Tibial nerve (tissue), 4 donors: ENCODE measurements around the gene EIF2B2. TPM values are rescaled to one million over a fixed set of nuclear protein-coding genes. Genes with fewer than 3 reads are reported as not detected.

Experiments used
- DNase-seq, 2 donors: peaks; one replicate each; pipeline ENCODE4 v3.0.0-alpha.2; 2019; ENCODE audit warnings: low spot score in 2 of 2
- H3K27ac ChIP-seq, 4 donors: fragments of 200-600 bp; sonication (generic) in 3 of 4; one replicate each; pipeline ENCODE4 v1.5.1; 2017 to 2019; ENCODE audit warnings: mild to moderate bottlenecking in 1 of 4
- H3K27me3 ChIP-seq, 2 donors: fragments of 200-600 bp; sonication (generic) in 1 of 2; one replicate each; pipeline versions ENCODE4 v1.5.1 to v1.6.0; 2017 to 2019
- H3K36me3 ChIP-seq, 3 donors: fragments of 200-600 bp; sonication (generic); one replicate each; pipeline ENCODE4 v1.5.1; 2018 to 2019
- H3K4me1 ChIP-seq, 4 donors: fragments of 200-600 bp; sonication (generic) in 3 of 4; one replicate each; pipeline ENCODE4 v1.5.1; 2017 to 2019
- H3K4me3 ChIP-seq, 4 donors: fragments of 200-600 bp; sonication (generic) in 3 of 4; one replicate each; pipeline ENCODE4 v1.5.1; 2017 to 2019; ENCODE audit warnings: mild to moderate bottlenecking in 1 of 4, moderate library complexity in 1 of 4
- H3K9me3 ChIP-seq, 4 donors: fragments of 200-600 bp; sonication (generic) in 3 of 4; one replicate each; pipeline ENCODE4 v1.5.1; 2017 to 2019
- EP300 ChIP-seq, 2 donors: sonication (generic); formaldehyde crosslinking; IDR thresholded peaks; one replicate each; pipeline ENCODE4 v1.6.1; 2017; ENCODE audit warnings: antibody characterized with exemption in 2 of 2, mild to moderate bottlenecking in 1 of 2
- POLR2A ChIP-seq, 2 donors: fragments of 450-650 bp; IDR thresholded peaks; one replicate each; pipeline ENCODE4 v1.6.1; 2017; ENCODE audit warnings: antibody characterized with exemption in 2 of 2, mild to moderate bottlenecking in 2 of 2, moderate library complexity in 2 of 2
- WGBS, 2 donors: methylation state at CpG; one replicate each; pipeline ENCODE4 v1.1.5; 2018; 5-methylcytosine and 5-hydroxymethylcytosine counted together
- total RNA-seq, 4 donors: library from RNA; depleted of rRNA; stranded (reverse); fragments of >200 nt; gene quantifications; one replicate each; pipeline ENCODE4 v1.1.0, GENCODE V29; 2016
- TF ChIP-seq, protein P1 (sequence below), 5 experiments: fragments of 200-600 bp in 3 of 5; fragments of 450-650 bp in 2 of 5; sonication (generic) in 3 of 5; IDR thresholded peaks; one replicate each; pipeline ENCODE4 v1.5.1; 2016 to 2019; ENCODE audit warnings: antibody characterized with exemption in 5 of 5, mild to moderate bottlenecking in 3 of 5, moderate library complexity in 2 of 5

Gene EIF2B2
- total RNA-seq = 10 to 100 TPM; 26.1 to 44.9 (median 36.1) TPM

DNA sequence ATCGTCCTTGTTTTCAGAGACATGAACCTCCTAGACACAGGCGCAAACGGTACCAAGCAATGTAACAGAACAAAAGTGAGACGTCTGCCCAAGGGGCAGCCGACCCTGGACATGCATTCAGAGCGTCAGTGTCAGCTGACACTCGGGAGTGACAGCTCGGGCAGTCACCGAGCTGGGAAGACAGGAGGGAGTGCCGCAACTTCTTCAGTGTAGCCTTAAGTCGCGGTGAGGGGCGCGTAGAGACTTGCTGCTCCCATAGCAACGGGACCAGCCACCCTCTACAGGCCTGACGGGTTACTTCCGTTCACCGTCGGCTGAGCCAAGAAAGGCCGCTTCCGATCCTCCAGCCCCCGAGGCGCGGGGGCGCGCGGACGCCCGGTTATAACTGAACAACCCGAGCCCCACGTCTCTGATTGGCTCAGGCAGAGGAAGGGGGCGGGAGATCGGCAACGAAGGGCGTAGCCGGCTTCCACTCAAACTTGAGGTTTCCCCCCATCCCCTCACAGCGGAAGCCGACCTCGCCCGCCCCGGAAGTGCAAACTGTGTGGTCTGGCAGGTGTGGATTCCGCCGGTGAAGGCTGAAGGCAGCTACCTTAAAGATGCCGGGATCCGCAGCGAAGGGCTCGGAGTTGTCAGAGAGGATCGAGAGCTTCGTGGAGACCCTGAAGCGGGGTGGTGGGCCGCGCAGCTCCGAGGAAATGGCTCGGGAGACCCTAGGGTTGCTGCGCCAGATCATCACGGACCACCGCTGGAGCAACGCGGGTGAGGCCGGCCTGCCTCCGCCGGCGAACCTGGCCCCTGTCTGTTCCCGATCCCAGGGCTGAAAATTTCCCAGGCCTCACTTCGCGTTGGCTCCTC is at the start of gene EIF2B2:
Gene EIF2B2 (plus strand): TSS at position 530 of the 858 bp plus-strand sequence. CDS start 70 bp downstream, at position 600.
- 1% methylated on average over 36 to 60 of the region's 66 CpGs for WGBS, 2 donors
- TF ChIP-seq, protein P1, sequence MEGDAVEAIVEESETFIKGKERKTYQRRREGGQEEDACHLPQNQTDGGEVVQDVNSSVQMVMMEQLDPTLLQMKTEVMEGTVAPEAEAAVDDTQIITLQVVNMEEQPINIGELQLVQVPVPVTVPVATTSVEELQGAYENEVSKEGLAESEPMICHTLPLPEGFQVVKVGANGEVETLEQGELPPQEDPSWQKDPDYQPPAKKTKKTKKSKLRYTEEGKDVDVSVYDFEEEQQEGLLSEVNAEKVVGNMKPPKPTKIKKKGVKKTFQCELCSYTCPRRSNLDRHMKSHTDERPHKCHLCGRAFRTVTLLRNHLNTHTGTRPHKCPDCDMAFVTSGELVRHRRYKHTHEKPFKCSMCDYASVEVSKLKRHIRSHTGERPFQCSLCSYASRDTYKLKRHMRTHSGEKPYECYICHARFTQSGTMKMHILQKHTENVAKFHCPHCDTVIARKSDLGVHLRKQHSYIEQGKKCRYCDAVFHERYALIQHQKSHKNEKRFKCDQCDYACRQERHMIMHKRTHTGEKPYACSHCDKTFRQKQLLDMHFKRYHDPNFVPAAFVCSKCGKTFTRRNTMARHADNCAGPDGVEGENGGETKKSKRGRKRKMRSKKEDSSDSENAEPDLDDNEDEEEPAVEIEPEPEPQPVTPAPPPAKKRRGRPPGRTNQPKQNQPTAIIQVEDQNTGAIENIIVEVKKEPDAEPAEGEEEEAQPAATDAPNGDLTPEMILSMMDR (IDR thresholded peaks at IDR 0.05) = peak in 3 of 5 experiments; percentile 14 to 62 (median 57)
- TF ChIP-seq POLR2A (IDR thresholded peaks at IDR 0.05) (peak in 1 of 2 donors; percentile 73), EP300 (IDR thresholded peaks at IDR 0.05) (peak; percentile 49 to 85)

DNA sequence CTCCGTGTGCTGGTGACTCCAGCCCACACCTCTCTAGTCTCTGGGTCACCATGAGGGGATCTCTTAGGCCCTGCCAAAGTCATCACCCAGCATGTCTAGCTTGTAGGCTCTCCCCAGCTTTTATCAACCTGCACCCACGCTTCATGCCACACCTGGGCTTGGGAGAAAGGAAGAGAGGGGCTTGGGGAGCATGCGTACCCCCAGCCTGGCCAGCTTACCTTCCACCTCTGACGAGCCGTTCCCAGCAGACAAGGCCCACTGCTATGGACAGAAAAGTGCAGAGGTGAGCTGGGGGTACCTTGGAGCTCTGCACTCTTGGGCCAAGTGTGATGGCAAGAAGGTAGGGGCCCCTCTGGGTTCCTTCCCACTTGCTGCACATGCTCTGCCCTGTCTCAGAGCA is 49.0 kb upstream of the EIF2B2 start:
- peak overlapping the region in 3 of 4 donors; percentile 48 to 66 (median 60) for H3K4me3 ChIP-seq
- WGBS, 2 donors = 82 to 83% methylated on average over 5 of the region's 5 CpGs
- no peak for DNase-seq
- TF ChIP-seq, protein P1 (IDR thresholded peaks at IDR 0.05) = no peak
- no peak for TF ChIP-seq POLR2A (IDR thresholded peaks at IDR 0.05)
- TF ChIP-seq EP300 (IDR thresholded peaks at IDR 0.05) = no peak
- peaks cover 0 to 46% (median 14%) of the 10 kb centered on the region in 4 donors for H3K4me1 ChIP-seq
- H3K9me3 ChIP-seq = no peaks in the 10 kb centered on the region
- H3K27me3 ChIP-seq = no peaks in the 10 kb centered on the region
- peak overlapping the region in 1 of 4 donors; percentile 84 for H3K27ac ChIP-seq
- H3K36me3 ChIP-seq = peaks cover 0 to 6% (median 0%) of the 10 kb centered on the region in 3 donors

More for the DNA sequence above, at the start of gene EIF2B2:
- H3K36me3 ChIP-seq = peaks cover 0 to 28% (median 8%) of the 10 kb centered on the region in 3 donors
- H3K27ac ChIP-seq = peak within 1 kb of the TSS; percentile 62 to 91 (median 89)
- peak within 1 kb of the TSS; percentile 80 to 94 (median 86) for H3K4me3 ChIP-seq
- no peaks in the 10 kb centered on the region for H3K9me3 ChIP-seq
- H3K4me1 ChIP-seq = peaks cover 0 to 33% (median 11%) of the 10 kb centered on the region in 4 donors
- DNase-seq = peak; percentile 96
- no peaks in the 10 kb centered on the region for H3K27me3 ChIP-seq

DNA sequence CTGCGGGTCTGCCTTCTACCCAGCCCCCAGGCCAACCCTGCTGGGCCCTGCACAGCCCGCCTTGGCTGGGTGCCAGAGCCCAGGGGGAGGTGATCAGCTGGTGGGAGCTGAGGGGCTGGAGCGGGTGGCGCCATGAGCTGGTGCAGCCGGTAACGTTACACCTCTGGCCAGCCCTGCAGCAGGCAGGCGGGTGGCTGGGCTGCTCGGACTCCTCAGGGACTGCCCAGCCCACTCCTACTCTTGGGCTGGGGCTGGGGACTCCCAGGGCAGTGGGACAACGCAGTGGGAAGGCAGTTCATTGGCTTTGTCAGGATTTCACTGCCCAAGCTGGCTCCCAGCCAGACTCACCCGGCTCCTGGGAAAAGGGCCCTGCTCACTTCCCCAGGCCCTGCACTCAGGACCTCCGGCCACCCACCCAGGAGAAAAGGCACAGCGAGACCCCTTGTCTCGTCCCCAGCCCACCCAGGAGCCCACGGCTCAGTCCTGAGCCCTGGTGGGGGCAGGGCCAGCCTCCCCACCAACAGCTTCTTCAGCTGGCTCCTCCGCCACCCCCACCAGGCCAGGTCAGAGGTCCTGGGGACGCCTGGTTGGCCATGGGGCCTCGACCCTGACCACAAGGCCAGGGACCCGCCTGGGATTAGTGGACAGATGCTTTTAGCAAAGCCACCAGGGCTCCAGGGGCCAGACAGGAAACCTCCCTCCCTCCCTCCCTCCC is 48.3 kb upstream of the EIF2B2 start:
- H3K4me1 ChIP-seq = peaks cover 0 to 46% (median 14%) of the 10 kb centered on the region in 4 donors
- no peak for DNase-seq
- H3K4me3 ChIP-seq = peak overlapping the region; percentile 48 to 66 (median 58)
- TF ChIP-seq POLR2A (IDR thresholded peaks at IDR 0.05) (no peak), EP300 (IDR thresholded peaks at IDR 0.05) (no peak)
- TF ChIP-seq, protein P1 (IDR thresholded peaks at IDR 0.05) = no peak
- 19 to 28% methylated on average over 16 to 18 of the region's 18 CpGs for WGBS, 2 donors
- H3K27me3 ChIP-seq = no peaks in the 10 kb centered on the region
- H3K9me3 ChIP-seq = no peaks in the 10 kb centered on the region
- no peaks in the 10 kb centered on the region for H3K36me3 ChIP-seq
- peak overlapping the region in 3 of 4 donors; percentile 32 to 84 (median 65) for H3K27ac ChIP-seq

GRCh38 chr14:74954947-74955228 is 47.8 kb upstream of the EIF2B2 start:
- DNase-seq = no peak
- 3 to 20% methylated on average over 1 to 3 of the region's 3 CpGs for WGBS, 2 donors
- H3K27ac ChIP-seq = peak overlapping the region in 3 of 4 donors; percentile 32 to 84 (median 65)
- peaks cover 0 to 46% (median 14%) of the 10 kb centered on the region in 4 donors for H3K4me1 ChIP-seq
- H3K27me3 ChIP-seq = no peaks in the 10 kb centered on the region
- H3K9me3 ChIP-seq = no peaks in the 10 kb centered on the region
- TF ChIP-seq, protein P1 (IDR thresholded peaks at IDR 0.05) = no peak
- no peak for TF ChIP-seq EP300 (IDR thresholded peaks at IDR 0.05)
- TF ChIP-seq POLR2A (IDR thresholded peaks at IDR 0.05) = no peak
- peak overlapping the region; percentile 48 to 66 (median 58) for H3K4me3 ChIP-seq
- no peaks in the 10 kb centered on the region for H3K36me3 ChIP-seq
